OCI-LY7 (cell line): ENCODE results near the gene RBP5.

Source experiments
- CTCF ChIP-seq: fragments of 200-600 bp; sonication (generic); conservative IDR thresholded peaks from 2 replicates; pipeline ENCODE4 v1.5.1; 2014; ENCODE audit warnings: mild to moderate bottlenecking, antibody characterized with exemption, low read length, moderate library complexity, mixed read lengths
- EZH2phosphoT487 ChIP-seq: fragments of 200-600 bp; sonication (generic); IDR thresholded peaks from 2 replicates; pipeline ENCODE4 v1.6.1; 2018; ENCODE audit warnings: low read depth, borderline replicate concordance, mild to moderate bottlenecking, mixed run types, antibody characterized with exemption, low read length, moderate library complexity, mixed read lengths

- TF ChIP-seq CTCF (no peak), EZH2phosphoT487 (no peak)
Measured at GRCh38 chr12:7112041-7112440, 16.6 kb downstream of the RBP5 start.
